H1 (cell line): ENCODE results near the gene AMOTL2. TPM values are rescaled to one million over a fixed set of nuclear protein-coding genes. Genes with fewer than 3 reads are reported as not detected.
A peak's percentile ranks its signal among the peaks of the same experiment; 100 is the strongest.

Experiments
- CTCF ChIA-PET: fragments of 300-600 bp; sonication (Branson Sonifier 250); formaldehyde crosslinking; loops from one replicate; lab custom pipeline; 2021; ENCODE audit not compliant: partially characterized antibody; lab: Charles Lee
- POLR2A ChIA-PET: fragments of 300-600 bp; sonication (Branson Sonifier 250); formaldehyde crosslinking; loops from one replicate; lab custom pipeline; 2021; ENCODE audit warnings: inconsistent platforms; ENCODE audit not compliant: partially characterized antibody; lab: Charles Lee
- DNase-seq, 2 experiments: peaks; one replicate each; pipeline versions ENCODE4 v3.0.0 to v3.0.0-alpha.2; 2010 to 2022; ENCODE audit warnings: low spot score in 2 of 2, low read depth in 1 of 2, mixed read lengths in 1 of 2
- FAIRE-seq: peaks from 2 replicates; lab custom pipeline; 2011; peaks lifted over from hg19 to GRCh38; lab: Jason Lieb, UNC
- H2AFZ ChIP-seq: 2 replicates; pipeline ENCODE4 v1.8.1; 2012; ENCODE audit warnings: low read length, inconsistent platforms
- H2AK5ac ChIP-seq: 2 replicates; pipeline ENCODE4 v1.6.1; 2013; ENCODE audit warnings: low read depth, low read length
- H2BK120ac ChIP-seq: replicated peaks from 2 replicates; pipeline ENCODE3; 2013; ENCODE audit warnings: low read depth, low read length, inconsistent platforms
- H2BK12ac ChIP-seq: 2 replicates; pipeline ENCODE4 v1.6.1; 2013; ENCODE audit warnings: low read depth, low read length
- H2BK15ac ChIP-seq: 2 replicates; pipeline ENCODE4 v1.6.1; 2013; ENCODE audit warnings: low read length
- H2BK20ac ChIP-seq: 2 replicates; pipeline ENCODE4 v1.6.1; 2013; ENCODE audit warnings: low read length
- H2BK5ac ChIP-seq: 2 replicates; pipeline ENCODE4 v1.6.1; 2013; ENCODE audit warnings: low read depth, low read length
- H3K14ac ChIP-seq: 2 replicates; pipeline ENCODE4 v1.6.1; 2013; ENCODE audit warnings: inconsistent platforms; ENCODE audit not compliant: insufficient read length
- H3K18ac ChIP-seq: 2 replicates; pipeline ENCODE4 v1.6.1; 2013; ENCODE audit warnings: low read length; ENCODE audit errors: extremely low read depth
- H3K23ac ChIP-seq: 2 replicates; pipeline ENCODE4 v1.6.1; 2013; ENCODE audit warnings: inconsistent platforms; ENCODE audit not compliant: insufficient read length
- H3K23me2 ChIP-seq: 2 replicates; pipeline ENCODE4 v1.6.1; 2013; ENCODE audit warnings: low read depth, low read length
- H3K27ac ChIP-seq: 2 replicates; pipeline ENCODE4 v1.6.1; 2011; ENCODE audit warnings: low read depth, low read length, inconsistent platforms
- H3K27me3 ChIP-seq, 4 experiments: replicated peaks in 1 of 4; 1 replicate in 1 of 4; 2 replicates in 3 of 4; pipeline versions ENCODE4 v1.6.1 to v1.8.1; 2011 to 2013; ENCODE audit warnings: low read length in 3 of 4, mild to moderate bottlenecking in 3 of 4, inconsistent platforms in 2 of 4, mixed read lengths in 2 of 4, moderate library complexity in 1 of 4; ENCODE audit not compliant: control insufficient read depth in 3 of 4, insufficient read depth in 3 of 4; ENCODE audit errors: extremely low read depth in 1 of 4
- H3K36me3 ChIP-seq, 4 experiments: 2 replicates each; pipeline versions ENCODE4 v1.6.1 to v1.8.1; 2011 to 2013; ENCODE audit warnings: mild to moderate bottlenecking in 4 of 4, low read length in 3 of 4, moderate library complexity in 2 of 4, control low read depth in 1 of 4, inconsistent platforms in 1 of 4; ENCODE audit not compliant: insufficient read depth in 4 of 4, control insufficient read depth in 2 of 4
- H3K4ac ChIP-seq: replicated peaks from 2 replicates; pipeline ENCODE3; 2013; ENCODE audit warnings: low read length, low read depth, mixed read lengths, inconsistent platforms; ENCODE audit not compliant: insufficient read length
- H3K4me1 ChIP-seq, 4 experiments: replicated peaks in 1 of 4; 1 replicate in 1 of 4; 2 replicates in 3 of 4; pipeline versions ENCODE4 v1.6.1 to v1.8.1; 2011 to 2013; ENCODE audit warnings: low read length in 3 of 4, inconsistent platforms in 2 of 4, mixed read lengths in 1 of 4; ENCODE audit not compliant: insufficient read depth in 4 of 4, control insufficient read depth in 3 of 4
- H3K4me2 ChIP-seq, 2 experiments: 2 replicates each; pipeline versions ENCODE4 v1.6.1 to v1.8.1; 2011 to 2013; ENCODE audit warnings: low read depth in 2 of 2, low read length in 2 of 2, control low read depth in 1 of 2, inconsistent platforms in 1 of 2, mild to moderate bottlenecking in 1 of 2; ENCODE audit not compliant: insufficient read depth in 1 of 2
- H3K4me3 ChIP-seq, 4 experiments: fragments of 200-600, 300-600 bp in 1 of 4; sonication (generic), shearing (Covaris generic), sonication (Bioruptor Twin) in 1 of 4; 2 replicates each; pipeline versions ENCODE4 v1.5.1 to v1.8.1; 2011 to 2016; ENCODE audit warnings: low read length in 4 of 4, low read depth in 3 of 4, control low read depth in 2 of 4, inconsistent platforms in 2 of 4, mild to moderate bottlenecking in 2 of 4, mixed read lengths in 1 of 4, moderate library complexity in 1 of 4; ENCODE audit not compliant: insufficient read depth in 2 of 4; ENCODE audit errors: extremely low read depth in 1 of 4
- H3K56ac ChIP-seq: replicated peaks from 2 replicates; pipeline ENCODE3; 2013; ENCODE audit warnings: low read depth, mild to moderate bottlenecking, mixed read lengths, low read length, inconsistent platforms; ENCODE audit not compliant: insufficient read length
- H3K79me1 ChIP-seq: 2 replicates; pipeline ENCODE4 v1.6.1; 2013; ENCODE audit warnings: low read depth, low read length, control low read depth
- H3K79me2 ChIP-seq, 2 experiments: 2 replicates each; pipeline versions ENCODE4 v1.6.1 to v1.8.1; 2012 to 2013; ENCODE audit warnings: low read length in 2 of 2, mild to moderate bottlenecking in 2 of 2, inconsistent platforms in 1 of 2; ENCODE audit not compliant: insufficient read depth in 2 of 2, control insufficient read depth in 1 of 2
- H3K9ac ChIP-seq, 4 experiments: replicated peaks in 1 of 4; 1 replicate in 1 of 4; 2 replicates in 3 of 4; pipeline versions ENCODE4 v1.6.1 to v1.8.1; 2011 to 2013; ENCODE audit warnings: low read depth in 3 of 4, low read length in 3 of 4, control low read depth in 2 of 4, mild to moderate bottlenecking in 2 of 4, moderate library complexity in 2 of 4, inconsistent platforms in 1 of 4; ENCODE audit errors: extremely low read depth in 1 of 4
- H3K9me3 ChIP-seq, 2 experiments: 2 replicates each; pipeline versions ENCODE4 v1.6.1 to v1.8.1; 2012 to 2013; ENCODE audit warnings: mild to moderate bottlenecking in 2 of 2, moderate library complexity in 2 of 2, control low read depth in 1 of 2, inconsistent platforms in 1 of 2, low read depth in 1 of 2, low read length in 1 of 2, mixed read lengths in 1 of 2; ENCODE audit not compliant: insufficient read depth in 2 of 2
- H4K20me1 ChIP-seq, 2 experiments: replicated peaks in 1 of 2; 2 replicates each; pipeline versions ENCODE3 to v1.8.1; 2011 to 2013; ENCODE audit warnings: inconsistent platforms in 2 of 2, low read length in 2 of 2, mild to moderate bottlenecking in 1 of 2; ENCODE audit not compliant: insufficient read depth in 2 of 2, control insufficient read depth in 1 of 2
- H4K5ac ChIP-seq: 2 replicates; pipeline ENCODE4 v1.6.1; 2013; ENCODE audit warnings: low read length, low read depth, mixed read lengths, inconsistent platforms; ENCODE audit not compliant: insufficient read length
- H4K8ac ChIP-seq: 2 replicates; pipeline ENCODE4 v1.8.0; 2013; ENCODE audit warnings: mild to moderate bottlenecking, moderate library complexity, low read length, inconsistent platforms; ENCODE audit not compliant: insufficient read depth; ENCODE audit errors: extremely low read depth
- H4K91ac ChIP-seq: replicated peaks from 2 replicates; pipeline ENCODE3; 2013; ENCODE audit warnings: low read length, mixed read lengths, inconsistent platforms; ENCODE audit not compliant: insufficient read length
- CREB1 ChIP-seq: IDR thresholded peaks from 2 replicates; pipeline ENCODE4 v1.6.1; 2012; ENCODE audit warnings: inconsistent platforms
- EZH2 ChIP-seq: fragments of 200-600 bp; sonication (generic); IDR thresholded peaks from 2 replicates; pipeline ENCODE4 v1.7.1; 2012; ENCODE audit warnings: low read depth, mild to moderate bottlenecking, moderate library complexity, low read length, inconsistent platforms; ENCODE audit not compliant: severe bottlenecking
- JUN ChIP-seq: IDR thresholded peaks from 2 replicates; pipeline ENCODE4 v1.6.1; 2011; ENCODE audit warnings: low read depth, mild to moderate bottlenecking, improper control_type of control experiment, low read length
- KDM1A ChIP-seq: fragments of 200-600, 300-600 bp; sonication (generic); IDR thresholded peaks from 2 replicates; pipeline ENCODE4 v1.7.1; 2016; ENCODE audit warnings: mild to moderate bottlenecking, low read length, borderline replicate concordance
- POU5F1 ChIP-seq: IDR thresholded peaks from 2 replicates; pipeline ENCODE4 v1.6.1; 2011; ENCODE audit warnings: low read depth, mild to moderate bottlenecking, low read length, moderate library complexity
- WGBS, 2 experiments: shearing (Covaris generic) in 1 of 2; methylation state at CpG; one replicate each; pipeline versions ENCODE4 v1.1.6 to v1.1.7; 2013 to 2015; ENCODE audit warnings: low lambda C conversion rate in 2 of 2, mixed read lengths in 2 of 2, inconsistent platforms in 1 of 2, low coverage in 1 of 2, missing lambda C conversion rate in 1 of 2; ENCODE audit not compliant: insufficient replicate concordance in 2 of 2, insufficient coverage in 1 of 2, insufficient read length in 1 of 2; ENCODE audit errors: extremely low coverage in 1 of 2, missing lambda C conversion rate in 1 of 2; 5-methylcytosine and 5-hydroxymethylcytosine counted together
- polyA plus RNA-seq, 7 experiments: library from polyadenylated mRNA; depleted of rRNA in 3 of 7; stranded (reverse) in 5 of 7; unstranded in 2 of 7; fragments of >200 nt in 5 of 7; fragments of 200-250 nt in 2 of 7; gene quantifications; 1 replicate in 5 of 7; 2 replicates in 1 of 7; 4 replicates in 1 of 7; pipeline versions ENCODE4 v1.2.1 to v1.2.3, GENCODE V29; 2011 to 2013; ENCODE audit warnings: missing spikeins in 2 of 7, mixed read lengths in 2 of 7
- total RNA-seq: library from RNA; stranded (reverse); fragmentation: NEBNext Ultra II Directional; extraction: Animal tissue kit (Norgen Biotek cat#: 25700); gene quantifications from 2 replicates; pipeline ENCODE4 v1.2.1, GENCODE V29; 2021
- TF ChIP-seq, protein P1 (sequence below): IDR thresholded peaks from 2 replicates; pipeline ENCODE4 v1.6.1; 2011; ENCODE audit warnings: low read length, improper control_type of control experiment

Gene AMOTL2
- total and polyA plus RNA-seq, 2 of the 8 experiments (the other 6 are each of a cell fraction or from before 2014, with no cell fraction given) = 19.0 to 63.7 TPM

DNA sequence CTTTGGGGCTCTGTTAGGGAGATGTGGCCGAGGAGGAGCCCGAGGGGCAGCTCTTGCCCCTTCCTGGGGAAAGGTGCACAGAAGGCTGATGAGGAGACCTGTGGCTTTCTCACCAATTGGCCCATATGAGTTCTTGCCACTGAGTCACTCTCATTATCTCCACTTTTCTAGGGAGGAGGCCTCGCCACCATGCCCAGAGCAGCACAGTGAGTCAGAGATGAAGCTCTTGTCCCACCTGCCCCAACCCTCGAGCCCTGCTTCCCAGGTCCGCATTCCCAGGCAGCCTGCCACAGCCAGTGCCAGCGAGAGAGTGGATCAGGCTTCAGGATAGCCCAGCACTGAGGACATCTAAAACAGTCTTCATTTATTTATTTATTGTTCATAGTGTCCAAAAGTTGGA lies 53.5 kb downstream of the AMOTL2 start:
- Histone ChIP-seq H4K20me1 (no peaks in the 10 kb centered on the region), H3K79me1 (no peaks in the 10 kb centered on the region)
- TF ChIP-seq, protein P1, sequence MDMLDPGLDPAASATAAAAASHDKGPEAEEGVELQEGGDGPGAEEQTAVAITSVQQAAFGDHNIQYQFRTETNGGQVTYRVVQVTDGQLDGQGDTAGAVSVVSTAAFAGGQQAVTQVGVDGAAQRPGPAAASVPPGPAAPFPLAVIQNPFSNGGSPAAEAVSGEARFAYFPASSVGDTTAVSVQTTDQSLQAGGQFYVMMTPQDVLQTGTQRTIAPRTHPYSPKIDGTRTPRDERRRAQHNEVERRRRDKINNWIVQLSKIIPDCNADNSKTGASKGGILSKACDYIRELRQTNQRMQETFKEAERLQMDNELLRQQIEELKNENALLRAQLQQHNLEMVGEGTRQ = no peak
- TF ChIP-seq EZH2 (no peak), CREB1 (no peak), JUN (no peak), KDM1A (no peak), POU5F1 (no peak)
- TF ChIP-seq, all 59 proteins: peak for 0
- Histone ChIP-seq H3K14ac (no peak overlapping the region), H2AFZ (no peak overlapping the region), H2BK120ac (no peak overlapping the region), H3K23me2 (no peaks in the 10 kb centered on the region), H3K4me1 (peaks cover under 1 to 2% (median under 1%) of the 10 kb centered on the region in 4 experiments; a peak in 4 of 7 replicates), H2BK5ac (no peak overlapping the region), H3K36me3 (no peaks in the 10 kb centered on the region), H3K4ac (no peak overlapping the region), H3K23ac (no peak overlapping the region), H2BK20ac (no peak overlapping the region), H3K4me3 (no peak overlapping the region), H3K9me3 (no peaks in the 10 kb centered on the region), H3K4me2 (no peak overlapping the region), H3K9ac (no peak overlapping the region), H4K5ac (no peak overlapping the region), H2BK15ac (peak overlapping the region; percentile 8; the same call in 1 of the 2 replicates), H2BK12ac (peak overlapping the region; percentile 71; the same call in 1 of the 2 replicates), H3K18ac (no peak overlapping the region), H4K8ac (no peak overlapping the region), H3K27me3 (no peaks in the 10 kb centered on the region), H2AK5ac (no peak overlapping the region), H3K56ac (no peak overlapping the region), H4K91ac (no peak overlapping the region), H3K79me2 (no peaks in the 10 kb centered on the region), H3K27ac (no peak overlapping the region)
- 86% methylated on average over 6 of the region's 6 CpGs; no CpG with 5 or more reads in 1 of the 2 experiments for WGBS, 2 experiments
- FAIRE-seq (no peak), DNase-seq (peak in 1 of 2 experiments; percentile 43)
- ChIA-PET POLR2A (interaction anchor here (1.2 to 27.3 kb wide), 3 partner anchors 14 to 43 kb away, joined by 3 to 804 read pairs (median 3); partner anchors contain the start of gene AMOTL2), CTCF (interaction anchor here (1.8 to 2.7 kb wide), 2 partner anchors 12 to 172 kb away, joined by 3 to 19 read pairs; no protein-coding TSS in a partner anchor)
